Suprapubic skin (tissue), 3 donors: ENCODE results near the gene BPHL.

Experiments
- CTCF ChIP-seq, 2 donors: fragments of 200-600 bp in 1 of 2; fragments of 450-650 bp in 1 of 2; sonication (generic) in 1 of 2; IDR thresholded peaks; one replicate each; pipeline ENCODE4 v1.5.1; 2016 to 2019; ENCODE audit warnings: antibody characterized with exemption in 2 of 2, mild to moderate bottlenecking in 1 of 2, moderate library complexity in 1 of 2
- EP300 ChIP-seq: sonication (generic); formaldehyde crosslinking; IDR thresholded peaks from one replicate; pipeline ENCODE4 v1.6.1; 2017; ENCODE audit warnings: antibody characterized with exemption
- POLR2A ChIP-seq, 2 donors: fragments of 450-650 bp; IDR thresholded peaks; one replicate each; pipeline ENCODE4 v1.6.1; 2017; ENCODE audit warnings: antibody characterized with exemption in 2 of 2, mild to moderate bottlenecking in 2 of 2, moderate library complexity in 2 of 2

DNA sequence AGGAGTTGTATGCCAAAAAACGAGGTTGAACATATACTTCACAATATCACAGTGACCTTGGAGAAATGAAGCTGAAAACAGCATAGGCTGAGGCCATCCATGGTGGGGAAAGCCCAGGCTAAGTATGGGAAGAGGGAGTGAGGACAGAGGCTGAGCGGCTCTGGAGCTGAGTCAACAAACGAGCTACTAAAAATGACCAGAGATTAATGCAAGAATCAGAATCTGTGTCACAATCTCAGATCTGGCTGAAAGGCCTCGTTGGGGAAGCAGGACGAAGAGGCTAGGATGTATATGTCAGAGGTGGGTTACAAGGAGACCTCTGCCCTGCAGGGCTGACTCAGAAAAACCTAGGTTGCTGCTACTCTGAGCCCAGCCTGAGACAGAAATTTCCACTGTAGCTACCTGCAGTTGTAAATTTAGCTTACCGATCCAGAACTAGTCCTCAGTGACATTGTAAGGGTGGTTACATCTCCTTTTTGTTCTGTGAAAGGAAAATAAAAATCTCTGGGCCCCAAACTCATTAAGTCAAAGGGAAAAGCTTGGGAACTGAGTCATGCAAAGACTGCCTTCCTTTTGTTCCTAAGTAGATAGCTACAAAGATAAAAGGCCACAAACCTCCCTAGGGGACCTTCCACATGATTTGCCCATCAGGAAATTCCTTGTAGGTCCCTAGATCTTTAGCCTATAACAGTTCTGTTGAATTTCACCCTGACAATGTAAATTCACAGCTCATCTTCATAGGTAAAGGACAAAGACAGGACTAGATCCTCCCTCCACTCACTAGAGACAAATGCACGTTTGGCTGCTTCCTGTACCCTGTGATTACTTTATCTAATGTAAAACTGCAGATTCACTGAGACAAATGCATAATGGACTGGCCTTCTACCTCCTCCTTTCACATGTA lies 47.4 kb downstream of the BPHL start:
- no peak for TF ChIP-seq CTCF (IDR thresholded peaks at IDR 0.05)
- no peak for TF ChIP-seq EP300
- no peak for TF ChIP-seq POLR2A (IDR thresholded peaks at IDR 0.05)
